ENCODE data around the gene ANKRD42.

ANKRD42 gene

DNA sequence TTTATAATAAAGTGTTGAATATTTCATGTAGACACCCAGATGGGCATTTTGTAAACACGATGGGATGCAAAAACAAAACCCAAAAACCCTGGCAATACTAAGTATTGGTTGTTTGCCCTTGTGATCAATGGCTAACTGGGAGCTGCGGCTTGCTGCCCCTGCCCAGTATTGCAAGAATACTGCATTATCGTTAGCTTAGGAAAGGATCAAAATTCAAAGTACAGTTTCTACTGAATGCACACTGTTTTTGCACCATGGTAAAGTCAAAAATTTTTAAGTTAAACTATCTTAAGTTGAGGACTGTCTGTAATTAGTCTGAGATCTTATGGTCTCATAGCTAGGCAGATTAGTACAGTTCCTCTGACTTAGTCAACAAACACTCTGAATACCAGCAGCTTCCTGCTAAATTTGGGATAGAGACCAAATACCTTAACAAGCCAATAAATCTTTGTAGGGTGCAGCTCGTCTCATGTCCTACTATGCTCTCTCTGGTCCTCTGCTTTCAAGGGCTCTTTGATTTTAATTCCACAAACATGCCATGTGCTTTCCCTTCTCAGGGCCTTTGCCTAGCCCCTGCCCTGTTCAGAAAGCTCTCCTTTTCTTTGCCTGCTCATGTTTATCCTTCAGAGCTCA is 88.7 kb downstream of the ANKRD42 start:
- Histone ChIP-seq H3K9me3 (ENCODE audit: control insufficient read depth, low read depth, low read length) (no peaks in the 10 kb centered on the region), H3K27ac (ENCODE audit: low read length) (no peak overlapping the region), H3K4me3 (ENCODE audit: low read length) (no peak overlapping the region), H3K9ac (ENCODE audit: low read length) (no peak overlapping the region), H3K27me3 (ENCODE audit: control insufficient read depth, insufficient read depth, low read length) (no peaks in the 10 kb centered on the region), H3K4me1 (ENCODE audit: control insufficient read depth, low read depth, low read length) (peaks cover 5% of the 10 kb centered on the region), H3K36me3 (ENCODE audit: control insufficient read depth, low read depth, low read length) (peaks cover 12% of the 10 kb centered on the region)

GRCh38 chr11:83284501-83285150 is 91.1 kb downstream of the ANKRD42 start:
- Histone ChIP-seq H3K9ac (ENCODE audit: low read length) (peak overlapping the region; percentile 59), H3K4me3 (ENCODE audit: low read length) (peak overlapping the region; percentile 67), H3K27me3 (ENCODE audit: control insufficient read depth, insufficient read depth, low read length) (no peaks in the 10 kb centered on the region), H3K36me3 (ENCODE audit: control insufficient read depth, low read depth, low read length) (no peaks in the 10 kb centered on the region), H3K9me3 (ENCODE audit: control insufficient read depth, low read depth, low read length) (no peaks in the 10 kb centered on the region), H3K4me1 (ENCODE audit: control insufficient read depth, low read depth, low read length) (peaks cover 5% of the 10 kb centered on the region), H3K27ac (ENCODE audit: low read length) (peak overlapping the region; percentile 4)

GRCh38 chr11:83285151-83285770 is 91.7 kb downstream of the ANKRD42 start:
- Histone ChIP-seq H3K9ac (ENCODE audit: low read length) (peak overlapping the region; percentile 59), H3K36me3 (ENCODE audit: control insufficient read depth, low read depth, low read length) (no peaks in the 10 kb centered on the region), H3K27ac (ENCODE audit: low read length) (peak overlapping the region; percentile 4), H3K4me3 (ENCODE audit: low read length) (peak overlapping the region; percentile 67), H3K9me3 (ENCODE audit: control insufficient read depth, low read depth, low read length) (no peaks in the 10 kb centered on the region), H3K27me3 (ENCODE audit: control insufficient read depth, insufficient read depth, low read length) (no peaks in the 10 kb centered on the region), H3K4me1 (ENCODE audit: control insufficient read depth, low read depth, low read length) (peaks cover 5% of the 10 kb centered on the region)

DNA sequence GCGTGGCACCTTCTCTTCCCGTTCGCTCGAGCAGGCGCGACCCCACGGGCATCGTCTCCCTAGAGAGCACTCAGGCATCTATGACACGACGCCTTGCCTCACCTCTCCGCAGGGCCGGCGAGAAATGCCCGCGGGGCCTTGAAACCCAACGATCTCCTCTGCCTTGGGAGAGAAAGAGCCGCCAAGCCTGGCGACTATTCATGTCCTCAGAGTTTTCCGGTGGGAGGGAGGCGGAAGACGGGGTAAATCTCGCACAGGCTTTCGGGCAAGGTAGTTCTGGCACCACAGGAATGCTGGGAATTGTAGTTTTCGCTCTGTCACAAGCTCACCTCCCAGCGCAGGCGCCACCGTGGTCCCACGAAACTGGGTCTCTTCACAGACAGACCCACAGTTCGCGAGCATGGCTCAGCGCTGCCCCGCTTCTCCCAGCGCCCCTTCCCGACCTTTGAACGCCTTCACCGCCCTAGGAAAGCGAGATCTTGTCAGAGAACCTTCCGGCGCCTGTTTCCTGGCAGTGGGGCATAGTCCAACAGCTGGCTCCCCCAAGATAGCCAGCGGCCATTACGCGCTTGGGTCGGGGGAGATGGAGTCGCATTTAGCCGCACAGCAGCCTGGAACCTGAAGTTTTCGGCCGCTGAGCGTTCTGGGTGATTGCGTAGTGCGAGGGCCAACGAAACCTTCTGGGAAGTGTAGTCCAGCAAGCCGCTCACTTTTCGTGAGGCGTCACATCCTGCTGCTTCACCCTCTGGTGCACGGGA is 92.4 kb downstream of the ANKRD42 start, which contains the start of gene CCDC90B:
CCDC90B (minus strand) TSS at position 597 of the 758 bp plus-strand sequence; CDS start at position 202, 395 bp downstream.
- no peaks in the 10 kb centered on the region for H3K27me3 ChIP-seq (ENCODE audit: control insufficient read depth, insufficient read depth, low read length)
- H3K36me3 ChIP-seq (ENCODE audit: control insufficient read depth, low read depth, low read length), result no peaks in the 10 kb centered on the region
- H3K9me3 ChIP-seq (ENCODE audit: control insufficient read depth, low read depth, low read length), result no peaks in the 10 kb centered on the region
- peak within 1 kb of the TSS; percentile 67 for H3K4me3 ChIP-seq (ENCODE audit: low read length)
- H3K27ac ChIP-seq (ENCODE audit: low read length), result peak within 1 kb of the TSS; percentile 42
- H3K9ac ChIP-seq (ENCODE audit: low read length), result peak within 1 kb of the TSS; percentile 59
- peaks cover 5% of the 10 kb centered on the region for H3K4me1 ChIP-seq (ENCODE audit: control insufficient read depth, low read depth, low read length)

GRCh38 chr11:83287631-83288030 is 94.1 kb downstream of the ANKRD42 start:
- Histone ChIP-seq H3K4me1 (ENCODE audit: control insufficient read depth, low read depth, low read length) (peaks cover 5% of the 10 kb centered on the region), H3K9me3 (ENCODE audit: control insufficient read depth, low read depth, low read length) (no peaks in the 10 kb centered on the region), H3K27ac (ENCODE audit: low read length) (no peak overlapping the region), H3K27me3 (ENCODE audit: control insufficient read depth, insufficient read depth, low read length) (no peaks in the 10 kb centered on the region), H3K4me3 (ENCODE audit: low read length) (no peak overlapping the region), H3K36me3 (ENCODE audit: control insufficient read depth, low read depth, low read length) (no peaks in the 10 kb centered on the region), H3K9ac (ENCODE audit: low read length) (no peak overlapping the region)

- peaks cover 6% of the 10 kb centered on the region for H3K4me1 ChIP-seq (ENCODE audit: control insufficient read depth, low read depth, low read length)
- H3K9me3 ChIP-seq (ENCODE audit: control insufficient read depth, low read depth, low read length), result no peaks in the 10 kb centered on the region
- H3K36me3 ChIP-seq (ENCODE audit: control insufficient read depth, low read depth, low read length), result no peaks in the 10 kb centered on the region
- no peaks in the 10 kb centered on the region for H3K27me3 ChIP-seq (ENCODE audit: control insufficient read depth, insufficient read depth, low read length)
- H3K9ac ChIP-seq (ENCODE audit: low read length), result no peak overlapping the region
- no peak overlapping the region for H3K4me3 ChIP-seq (ENCODE audit: low read length)
- H3K27ac ChIP-seq (ENCODE audit: low read length), result no peak overlapping the region
Observed at GRCh38 chr11:83292709-83293456, 99.4 kb downstream of the ANKRD42 start.

GRCh38 chr11:83293457-83293774 is 99.9 kb downstream of the ANKRD42 start:
- Histone ChIP-seq H3K27ac (ENCODE audit: low read length) (no peak overlapping the region), H3K4me1 (ENCODE audit: control insufficient read depth, low read depth, low read length) (peaks cover 6% of the 10 kb centered on the region), H3K36me3 (ENCODE audit: control insufficient read depth, low read depth, low read length) (no peaks in the 10 kb centered on the region), H3K9ac (ENCODE audit: low read length) (no peak overlapping the region), H3K4me3 (ENCODE audit: low read length) (no peak overlapping the region), H3K9me3 (ENCODE audit: control insufficient read depth, low read depth, low read length) (no peaks in the 10 kb centered on the region), H3K27me3 (ENCODE audit: control insufficient read depth, insufficient read depth, low read length) (no peaks in the 10 kb centered on the region)

GRCh38 chr11:83294208-83294607 is 100.7 kb downstream of the ANKRD42 start:
- H3K4me1 ChIP-seq (ENCODE audit: control insufficient read depth, low read depth, low read length), result peaks cover 6% of the 10 kb centered on the region
- H3K27me3 ChIP-seq (ENCODE audit: control insufficient read depth, insufficient read depth, low read length), result no peaks in the 10 kb centered on the region
- no peak overlapping the region for H3K27ac ChIP-seq (ENCODE audit: low read length)
- no peaks in the 10 kb centered on the region for H3K9me3 ChIP-seq (ENCODE audit: control insufficient read depth, low read depth, low read length)
- no peak overlapping the region for H3K4me3 ChIP-seq (ENCODE audit: low read length)
- H3K36me3 ChIP-seq (ENCODE audit: control insufficient read depth, low read depth, low read length), result no peaks in the 10 kb centered on the region
- no peak overlapping the region for H3K9ac ChIP-seq (ENCODE audit: low read length)
